GM19351 (cell line): ENCODE measurements around the gene ASB18.

ENCODE experiments used
- ATAC-seq: cut with Tn5 transposase; IDR thresholded peaks from one replicate; pipeline ENCODE4 v1.9.1; 2021; ENCODE audit warnings: mild to moderate bottlenecking, moderate library complexity; ENCODE audit not compliant: unreplicated experiment

The ASB18 gene

DNA sequence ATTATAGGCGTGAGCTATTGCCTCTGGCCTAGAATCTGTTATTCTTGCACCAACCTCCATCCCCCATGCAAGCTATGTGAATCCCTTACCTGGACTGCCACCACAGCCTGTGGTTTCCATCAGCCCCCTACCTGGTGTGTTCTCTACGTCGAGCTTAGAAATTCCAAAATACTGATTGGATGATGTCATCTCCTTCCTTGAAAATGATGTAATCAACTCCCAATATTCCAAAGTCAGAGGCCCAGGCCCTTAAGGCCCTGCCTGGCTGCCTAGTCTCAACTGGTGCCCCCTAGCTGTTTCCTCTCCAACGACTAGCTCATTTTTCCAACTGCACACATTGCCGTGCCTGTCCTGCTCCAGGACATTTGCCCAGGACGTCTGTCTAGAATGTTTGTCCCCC is 54.7 kb downstream of the ASB18 start:
- no peak for ATAC-seq

DNA sequence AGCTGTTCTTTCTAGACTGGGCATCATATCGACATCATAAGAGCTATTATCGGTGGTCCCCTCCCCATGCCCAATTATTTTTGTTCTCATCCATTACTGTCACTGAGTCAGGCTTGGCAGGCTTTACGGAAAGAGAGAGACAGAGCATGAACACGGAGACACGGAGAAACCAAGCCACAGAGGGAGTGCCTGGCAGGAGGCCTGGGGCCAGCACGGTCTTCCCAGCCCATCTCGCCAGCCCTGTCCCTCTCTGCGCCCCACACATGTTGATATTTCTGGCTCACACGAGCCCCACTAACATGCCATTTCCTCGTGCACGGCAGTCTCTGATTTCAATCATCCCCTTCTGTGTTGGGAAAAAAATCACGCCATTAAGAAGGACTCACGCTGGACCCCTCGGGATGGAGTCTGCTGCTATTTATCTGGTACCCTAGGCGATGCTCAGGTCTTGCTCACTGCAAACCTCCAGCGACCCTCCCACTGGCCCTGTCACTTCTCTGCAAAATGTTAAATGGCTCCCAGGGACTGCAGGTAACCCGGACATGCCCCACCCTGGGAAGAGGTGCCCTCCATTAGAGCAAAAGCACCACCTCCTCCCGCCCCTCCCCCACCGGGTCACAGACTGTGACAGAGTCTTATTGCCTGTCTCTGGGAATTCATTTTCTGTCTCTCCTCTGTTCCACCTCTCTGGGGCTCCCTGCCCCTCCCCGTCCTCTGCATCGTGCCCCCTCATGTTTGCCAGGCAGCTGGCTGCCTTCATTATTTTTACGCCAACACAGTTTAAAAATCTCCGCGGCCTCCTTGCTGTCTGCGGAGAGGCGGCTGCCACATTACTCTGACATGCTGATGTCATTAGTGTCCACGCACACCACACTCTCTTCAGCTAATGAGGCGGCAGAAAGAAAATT is 55.9 kb downstream of the ASB18 start:
- ATAC-seq = no peak

DNA sequence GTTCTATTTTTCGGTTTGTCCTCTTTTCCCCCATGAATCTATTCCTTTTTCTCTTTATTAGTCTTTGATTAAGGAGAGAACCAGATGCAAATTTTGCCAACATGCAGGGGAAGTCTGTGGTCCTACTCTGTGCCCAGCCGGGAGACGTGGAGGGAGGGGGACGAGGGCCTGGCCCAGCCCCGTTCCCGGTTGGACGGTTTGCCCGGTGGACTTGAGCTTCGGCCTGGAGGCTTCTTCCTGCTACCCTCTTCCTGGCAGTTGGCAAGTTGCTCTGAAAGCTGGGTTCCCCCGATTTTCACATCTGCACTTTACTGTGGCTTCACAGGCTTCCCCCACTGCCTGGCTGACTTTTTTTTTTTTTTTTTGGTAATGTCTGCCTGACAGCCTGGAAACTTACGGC is 56.7 kb downstream of the ASB18 start:
- ATAC-seq = no peak

DNA sequence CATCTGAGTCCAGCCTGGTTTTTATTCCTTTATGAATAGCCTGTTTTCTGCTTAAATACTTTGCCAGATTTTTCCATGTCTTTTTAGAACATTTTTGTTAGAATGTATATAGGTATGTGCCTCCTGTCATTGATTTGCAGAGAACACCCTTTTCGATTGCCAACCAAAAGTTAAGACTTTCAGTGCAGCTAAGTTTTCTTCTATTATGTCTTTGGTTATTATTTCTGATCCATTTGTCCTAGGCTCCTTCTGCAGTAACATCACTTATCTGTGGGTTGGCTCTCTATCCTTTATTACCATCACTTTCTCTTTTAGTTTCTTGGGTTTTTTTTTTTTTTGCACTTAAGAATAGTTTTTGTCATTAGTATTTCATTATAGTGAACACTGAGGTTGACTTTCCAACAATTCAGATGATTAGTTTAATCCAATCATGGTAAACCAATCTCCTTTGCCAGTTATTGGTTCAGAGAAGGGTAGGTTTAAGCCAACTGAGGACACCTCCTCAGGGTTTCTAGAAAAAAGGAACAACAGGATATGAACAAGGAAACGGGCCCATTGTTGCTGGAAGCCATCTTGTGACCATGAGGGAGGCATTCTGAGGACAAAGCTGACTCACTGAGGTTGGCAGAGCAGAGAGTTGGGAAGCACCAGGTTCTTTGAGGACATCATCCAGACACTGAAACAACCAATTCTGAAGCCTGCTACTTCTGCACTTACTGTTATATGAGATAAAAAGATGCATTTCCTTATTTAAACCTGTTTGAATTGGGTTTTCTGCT is 58.1 kb downstream of the ASB18 start:
- no peak for ATAC-seq

DNA sequence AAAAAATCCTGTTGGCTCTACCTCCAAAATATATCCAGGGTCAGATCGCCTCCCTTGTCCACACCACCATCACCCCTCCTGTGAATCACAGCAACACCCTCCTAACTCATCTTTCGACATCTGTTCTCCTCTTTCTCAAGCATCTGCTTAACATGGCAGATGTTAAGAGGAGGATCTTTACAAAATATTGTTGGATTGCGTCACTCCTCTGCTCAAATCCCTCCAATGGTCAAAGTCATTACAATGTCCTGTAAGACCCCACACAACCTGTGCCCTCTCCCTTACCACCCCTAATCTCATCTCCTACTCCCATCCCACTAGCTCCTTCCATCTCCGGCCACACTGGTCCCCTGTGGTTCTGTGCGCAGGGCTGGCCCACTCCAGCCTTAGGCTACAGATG is 59.3 kb downstream of the ASB18 start:
- ATAC-seq = no peak

DNA sequence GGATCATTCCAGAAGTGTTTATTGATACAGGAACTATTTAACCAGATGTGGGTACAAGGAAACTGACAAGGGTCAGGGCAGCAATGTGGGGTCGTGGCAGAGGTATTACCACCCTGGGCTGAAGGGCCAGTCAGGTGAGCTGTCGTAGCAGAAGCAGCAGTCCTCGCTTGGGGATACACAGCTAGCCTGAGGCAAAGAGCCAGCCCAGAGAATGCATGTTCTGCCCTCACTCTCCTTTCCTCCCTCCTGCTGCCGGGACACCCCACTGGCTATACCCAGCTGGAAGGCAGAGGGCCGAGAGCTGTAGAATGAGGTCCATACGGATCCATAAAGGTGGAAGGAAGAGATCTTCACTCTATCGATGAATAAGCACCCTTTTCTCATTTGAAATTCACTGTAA is 63.8 kb downstream of the ASB18 start:
- ATAC-seq = no peak

DNA sequence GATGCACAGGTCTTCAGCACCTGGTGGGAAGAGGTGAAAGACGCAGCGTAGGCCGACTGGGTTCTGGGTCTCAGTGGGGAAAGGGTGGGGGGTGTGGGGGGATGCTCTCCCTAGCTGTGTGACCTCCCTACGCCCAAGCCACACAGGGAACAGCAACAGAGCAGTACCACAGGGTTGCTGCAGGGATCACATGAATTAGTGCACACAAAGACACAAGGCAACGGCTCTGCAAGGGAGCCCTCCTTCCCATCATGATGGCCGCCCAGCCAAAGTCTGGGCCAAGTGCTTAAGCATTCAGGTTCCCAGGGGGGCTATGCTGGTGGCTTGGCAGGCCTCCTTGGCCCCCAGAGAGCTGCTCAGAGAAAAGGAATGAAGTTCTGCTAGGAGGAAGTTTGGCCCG is 67.8 kb downstream of the ASB18 start:
- no peak for ATAC-seq

DNA sequence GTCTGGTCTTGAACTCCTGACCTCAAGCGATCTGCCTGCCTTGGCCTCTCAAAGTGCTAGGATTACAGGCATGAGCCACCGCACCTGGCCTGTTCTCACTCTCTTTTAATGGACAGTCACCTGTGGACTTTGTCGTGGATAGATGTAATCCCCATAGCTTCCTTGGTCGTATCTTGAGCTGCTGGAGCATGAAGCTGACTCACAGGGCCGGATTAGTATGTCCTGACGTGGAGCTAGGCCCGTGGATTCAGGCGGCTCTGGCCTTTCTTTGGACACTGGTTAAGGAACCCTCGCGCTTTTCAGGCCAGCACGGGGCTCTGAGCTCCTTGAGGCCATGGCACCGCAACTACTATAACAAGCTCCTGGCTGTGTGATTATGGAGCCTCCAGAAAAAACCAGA is 68.5 kb downstream of the ASB18 start:
- ATAC-seq = no peak

DNA sequence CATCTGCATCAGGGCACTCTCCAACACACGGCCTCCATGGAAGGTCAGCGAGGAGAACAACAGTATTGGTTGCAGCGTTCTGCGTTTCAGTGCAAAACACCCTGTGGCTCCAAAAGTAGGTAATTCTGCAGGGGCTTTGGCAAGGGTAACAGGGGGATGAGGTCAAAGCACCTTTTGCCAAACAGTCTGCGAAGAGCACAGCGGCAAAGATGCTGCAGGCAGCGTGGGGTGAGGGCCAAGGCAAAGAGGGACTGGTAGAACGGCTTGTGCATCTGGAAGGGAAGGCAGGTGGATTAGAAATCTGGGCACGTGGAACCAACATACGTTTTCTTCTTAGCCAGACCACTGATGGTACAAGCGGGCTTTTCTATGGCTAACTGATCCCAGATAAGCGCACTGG is 69.4 kb downstream of the ASB18 start:
- ATAC-seq = no peak

DNA sequence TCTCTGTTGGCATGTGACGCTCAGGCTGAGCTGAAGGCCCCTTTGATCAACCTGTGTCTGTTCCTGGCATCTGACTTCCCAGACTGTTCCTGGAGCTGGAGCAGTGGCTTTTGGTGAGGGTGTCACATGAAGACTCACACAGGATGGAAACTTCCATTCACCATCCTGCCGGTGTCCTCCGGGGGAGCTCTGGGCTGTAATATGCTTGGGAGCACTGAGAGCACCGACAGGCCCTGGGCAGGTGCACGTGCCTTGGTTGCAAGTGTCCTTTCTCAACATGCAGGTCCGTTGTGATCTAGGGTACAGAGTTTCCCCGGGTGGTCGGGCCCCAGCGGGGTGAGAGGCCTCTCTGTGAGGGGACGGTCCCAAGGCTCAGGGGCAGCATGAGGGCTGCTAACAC is 71.2 kb downstream of the ASB18 start:
- no peak for ATAC-seq

DNA sequence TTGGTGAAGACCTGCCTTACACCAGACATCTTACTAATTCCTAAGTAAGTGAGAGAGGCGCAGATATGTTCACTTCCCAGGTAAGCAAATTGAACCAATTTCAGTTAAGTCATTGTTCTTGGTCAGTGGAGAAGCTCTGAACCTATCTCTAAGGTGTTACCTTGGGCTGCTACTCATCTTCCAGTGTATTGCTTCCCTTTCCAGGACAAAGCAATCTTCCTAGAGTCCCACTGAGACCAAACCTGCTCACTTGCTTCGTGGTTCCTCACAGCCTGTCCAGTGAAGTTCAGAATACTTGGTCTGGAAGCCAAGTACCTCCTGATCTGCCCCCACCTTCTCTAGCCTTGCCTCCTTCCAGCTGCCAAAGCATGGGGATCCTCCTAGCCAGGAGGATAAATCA is 73.5 kb downstream of the ASB18 start:
- no peak for ATAC-seq

DNA sequence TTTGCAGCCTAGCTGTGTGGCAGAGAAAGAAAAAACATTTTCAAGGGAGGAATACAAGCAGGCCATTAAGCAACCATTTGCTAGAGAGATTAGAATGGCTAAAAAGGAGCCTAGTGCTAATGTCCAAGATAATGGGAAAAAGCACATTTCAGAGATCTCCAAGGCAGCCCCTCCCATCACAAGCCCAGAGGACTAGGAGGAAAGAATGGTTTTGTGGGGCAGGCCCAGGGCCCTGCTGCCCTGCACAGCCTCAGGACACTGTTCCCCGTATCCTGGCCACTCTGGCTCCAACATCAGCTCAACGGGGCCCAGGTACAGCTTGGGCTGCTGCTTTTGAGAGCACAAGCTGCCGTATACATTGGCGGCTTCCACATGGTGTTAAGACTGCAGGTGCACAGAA is 79.5 kb downstream of the ASB18 start:
- ATAC-seq = no peak

DNA sequence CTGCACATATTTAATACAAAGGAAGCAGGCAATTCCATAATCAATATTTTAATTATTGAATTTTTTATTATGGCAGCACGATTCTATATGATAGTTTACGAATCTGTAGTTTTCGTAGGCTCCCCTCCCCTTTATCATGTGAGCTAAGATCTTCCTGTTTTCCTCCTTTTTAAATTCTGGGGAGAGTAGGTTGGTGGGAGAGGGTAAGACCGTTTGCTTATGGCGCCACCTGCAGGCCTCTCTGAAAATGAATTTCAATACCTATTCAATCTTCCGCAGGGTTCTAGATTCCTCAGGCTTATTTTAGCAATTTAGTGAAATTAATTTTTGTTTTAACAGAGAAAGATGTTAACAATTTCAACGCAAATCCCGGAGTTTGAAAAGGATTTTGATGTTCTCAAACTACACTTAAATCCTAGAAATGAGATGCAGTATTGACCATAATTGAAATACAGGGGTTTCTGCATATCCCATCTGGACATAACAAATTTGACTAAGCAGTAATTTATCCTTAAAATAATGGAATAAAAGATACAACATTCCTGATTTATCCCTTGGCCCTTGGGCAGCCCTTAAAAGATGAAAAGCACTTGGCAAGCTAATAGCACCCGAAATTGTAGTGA is 83.3 kb downstream of the ASB18 start:
- no peak for ATAC-seq

DNA sequence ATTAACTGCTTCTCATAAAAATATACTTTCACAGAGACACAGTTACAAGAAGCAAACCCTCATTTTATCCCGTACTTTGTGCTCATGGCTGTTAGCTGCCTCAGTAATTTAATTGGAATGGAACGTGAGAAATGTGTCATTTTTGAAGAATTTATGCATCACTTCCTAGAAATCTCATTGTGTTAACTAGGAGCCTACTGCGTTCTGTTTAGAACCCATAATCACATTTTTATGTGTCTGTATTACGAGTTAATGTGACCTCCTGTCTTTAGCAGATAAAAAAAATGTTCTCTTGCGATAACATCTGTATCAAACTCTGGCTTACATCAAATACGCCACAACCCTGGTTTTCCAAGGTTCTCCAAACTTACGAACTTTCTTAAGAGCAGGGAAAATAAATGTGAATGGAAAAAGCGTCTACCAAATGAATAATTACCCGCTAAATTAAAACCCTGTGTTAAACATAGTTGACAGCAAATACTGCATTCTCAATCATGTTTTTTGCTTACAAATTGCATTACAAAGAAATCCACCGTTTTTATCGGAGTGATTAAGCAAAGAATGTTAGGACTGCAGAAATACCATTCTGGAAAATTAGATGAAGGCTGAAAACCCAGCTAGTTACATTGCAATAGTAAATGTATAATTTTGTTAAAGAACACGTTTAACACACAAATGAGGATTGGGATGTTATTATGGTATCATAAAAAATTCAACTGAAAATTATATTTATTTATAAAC is 84.0 kb downstream of the ASB18 start:
- no peak for ATAC-seq

DNA sequence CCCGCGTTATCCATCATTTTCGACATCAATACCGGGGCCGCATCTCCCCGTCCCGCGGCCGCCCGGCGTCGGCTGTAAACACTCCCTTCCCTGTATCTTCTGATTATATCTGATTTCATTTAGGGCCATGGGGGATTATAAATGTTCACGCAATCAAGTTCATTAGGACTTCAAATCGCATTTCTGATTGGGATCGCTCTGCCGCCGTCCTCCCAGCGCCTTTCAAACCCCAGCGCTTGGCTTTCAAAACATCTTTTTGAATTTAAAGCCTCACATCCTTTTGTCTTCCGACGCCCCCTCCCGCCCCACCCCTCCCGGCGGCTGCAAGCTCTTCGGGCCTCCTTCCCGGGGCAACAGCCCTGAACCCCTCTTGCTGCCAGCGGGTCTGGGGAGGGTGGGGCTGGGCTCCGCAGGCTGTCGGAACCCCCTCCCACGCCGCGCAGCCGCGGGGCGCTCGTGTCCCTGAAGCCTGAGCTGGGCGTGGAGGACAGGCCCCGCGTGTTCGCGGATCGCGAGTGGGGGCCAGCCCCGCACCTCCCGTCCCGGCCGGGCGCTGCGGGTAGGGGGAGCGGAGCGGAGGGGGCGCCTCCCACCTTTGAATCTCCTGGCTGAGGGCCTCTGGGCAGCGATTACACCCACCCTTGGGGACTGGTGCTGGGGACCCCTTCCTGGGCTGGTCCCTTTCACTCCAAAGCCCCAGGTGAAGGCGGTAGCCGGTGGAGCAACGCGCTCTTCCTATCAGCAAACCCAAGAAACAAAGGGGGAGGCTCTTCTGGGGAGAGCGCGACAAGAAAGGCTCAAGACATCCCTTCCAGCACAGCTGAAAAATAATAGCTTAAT is 84.8 kb downstream of the ASB18 start:
- no peak for ATAC-seq

DNA sequence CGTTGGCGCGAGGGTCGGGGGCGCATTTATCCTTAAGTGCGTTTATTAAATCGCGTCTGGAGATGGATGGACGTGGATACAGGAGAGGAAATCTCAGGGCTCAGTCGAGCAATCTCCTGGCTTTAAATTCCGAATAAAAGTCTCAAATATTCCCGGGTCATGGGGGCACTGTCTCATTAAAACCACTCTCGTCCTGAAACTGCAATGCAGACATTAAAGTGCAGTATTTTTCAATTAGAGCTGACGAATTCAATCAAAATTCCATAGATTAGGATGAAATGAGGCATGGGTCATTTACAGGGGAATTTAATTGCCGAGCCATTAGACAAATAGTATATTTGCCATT is 85.3 kb downstream of the ASB18 start:
- ATAC-seq = no peak

DNA sequence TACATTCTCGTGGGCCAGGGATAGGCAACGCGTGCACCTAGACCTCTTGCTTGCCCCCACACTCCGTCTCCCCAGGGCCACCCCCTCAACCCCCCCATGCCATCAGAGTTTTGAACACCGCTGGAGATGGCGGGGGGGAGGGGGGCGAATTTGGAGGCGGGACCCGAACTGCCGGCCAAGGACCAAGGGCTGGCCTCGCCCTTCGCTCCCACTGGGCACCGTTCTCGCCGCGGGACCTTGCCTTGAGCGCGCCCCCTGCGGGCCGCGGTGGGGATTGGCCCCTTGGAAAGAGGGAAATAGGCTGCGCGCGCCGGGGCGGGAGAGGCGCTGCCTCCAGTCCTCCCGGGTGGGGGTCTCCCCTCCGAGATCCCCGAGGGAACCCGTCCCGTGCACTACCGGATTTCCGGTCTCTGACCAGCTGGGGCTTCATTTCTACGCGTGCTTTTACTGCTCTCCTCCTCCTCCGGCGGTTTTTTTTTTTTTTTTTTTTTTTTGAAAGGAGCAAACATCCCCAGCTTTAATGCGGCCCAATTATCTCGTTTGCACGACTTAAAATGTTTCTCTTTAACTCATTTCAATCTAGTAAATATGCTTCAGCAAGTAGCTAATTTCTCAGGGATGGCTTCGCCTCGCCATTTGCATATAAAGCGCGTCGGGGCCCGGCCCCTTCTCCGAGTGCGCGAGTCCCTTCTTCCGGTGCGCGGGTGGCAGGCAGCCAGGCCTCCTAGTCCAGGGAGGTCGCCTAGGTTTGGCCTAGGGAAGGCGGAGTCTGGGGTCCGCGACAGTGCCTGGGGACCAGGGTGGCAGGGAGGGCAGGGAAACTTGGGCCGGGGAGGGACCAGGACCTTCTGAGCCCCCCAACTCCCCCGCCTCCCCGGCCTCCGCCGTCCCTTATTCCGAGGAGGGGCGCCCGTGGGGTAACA is 86.0 kb downstream of the ASB18 start:
- ATAC-seq = no peak

DNA sequence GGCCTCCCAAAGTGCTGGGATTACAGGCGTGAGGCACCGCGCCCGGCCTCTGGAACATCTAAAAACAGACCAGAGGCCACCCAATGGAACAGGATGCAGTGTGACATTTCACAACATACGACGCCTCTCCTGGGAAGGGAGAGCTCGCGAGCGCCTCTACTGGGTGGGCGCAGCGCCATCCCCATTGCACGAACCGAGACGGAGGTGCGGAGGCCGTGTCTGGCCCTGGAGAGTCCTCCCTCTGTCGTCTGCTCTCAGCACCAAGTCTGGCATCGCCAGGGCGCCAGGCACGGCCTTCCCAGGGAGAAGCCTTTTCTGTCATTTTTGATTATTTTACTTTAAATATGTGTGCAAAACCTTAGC is 86.6 kb downstream of the ASB18 start:
- no peak for ATAC-seq

DNA sequence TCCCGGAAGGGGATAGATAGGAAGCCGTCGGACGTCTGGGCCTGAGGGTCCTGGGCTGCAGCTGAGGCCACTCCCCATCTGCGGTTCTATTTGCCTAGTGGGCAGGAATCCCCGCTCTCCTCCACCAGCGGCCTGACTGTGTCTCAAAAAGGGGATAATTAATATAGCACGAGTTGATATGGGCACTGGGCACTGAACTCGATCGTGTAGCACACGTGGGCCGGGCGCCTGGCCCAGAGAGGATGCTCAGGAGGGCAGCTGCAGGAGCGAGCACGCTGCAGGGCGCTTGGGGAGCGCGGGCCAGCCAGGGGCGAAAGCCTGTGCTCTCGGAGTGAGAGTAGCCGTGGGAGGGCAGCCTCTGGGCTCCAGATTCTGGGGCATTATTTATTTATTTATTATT is 87.3 kb downstream of the ASB18 start:
- ATAC-seq = no peak
